GDM1 (cell line): ENCODE measurements around the gene NEO1.

Source experiments
- DNase-seq: peaks from one replicate; lab custom pipeline; 2025; lab: John Stamatoyannopoulos, UW

NEO1 gene

DNA sequence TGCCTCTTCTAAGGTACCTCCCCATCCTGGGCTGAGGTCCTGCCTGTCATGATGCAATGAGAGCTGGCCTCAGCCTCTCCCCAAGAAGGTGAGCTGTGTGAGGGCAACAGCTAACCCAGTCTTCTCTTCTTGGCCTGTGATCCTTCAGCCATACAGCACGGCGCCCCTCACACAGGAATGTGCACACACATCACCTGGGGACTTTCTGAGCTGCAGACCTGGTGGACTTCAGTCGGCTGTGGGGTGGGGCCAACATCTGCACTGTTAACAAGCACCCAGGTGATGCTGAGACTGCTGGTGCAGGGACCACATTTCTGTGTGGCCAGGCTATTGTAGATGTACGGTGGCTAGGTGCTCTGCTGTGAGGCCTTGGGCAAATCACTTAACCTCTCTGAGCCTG lies 302.0 kb downstream of the NEO1 start:
- DNase-seq, result no peak
